Measurements from ENCODE around the gene EPS8L3. TPM values are rescaled to one million over a fixed set of nuclear protein-coding genes. Genes with fewer than 3 reads are reported as not detected.

EPS8L3 gene
- total RNA-seq, 2 experiments from 2014 or later = not detected

DNA sequence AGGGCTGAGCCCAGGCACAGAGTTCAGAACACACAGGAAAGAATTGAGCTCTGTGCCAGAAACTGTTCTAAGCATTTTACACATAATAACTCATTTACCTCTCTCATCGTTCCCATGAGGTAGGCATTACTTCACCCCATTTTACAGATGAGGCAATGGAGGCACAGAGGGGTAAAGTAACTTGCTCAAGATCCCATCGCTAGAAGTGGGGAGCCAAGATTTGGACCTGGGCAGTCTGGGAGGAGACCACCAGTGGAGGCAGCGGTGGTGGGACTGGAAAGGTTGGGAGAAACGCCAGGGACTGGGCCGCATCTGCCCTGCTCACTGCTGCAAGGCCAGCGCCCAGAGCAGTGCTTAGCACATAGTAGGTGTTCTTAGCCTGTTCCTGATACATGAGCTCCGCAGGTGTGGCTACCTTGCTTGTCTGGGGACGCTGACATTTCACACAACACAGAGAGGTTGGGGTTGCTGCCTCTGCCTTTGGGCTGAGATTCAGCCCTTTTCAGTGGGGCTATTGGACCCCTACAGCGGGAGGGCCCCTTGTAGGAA, 27.8 kb upstream of the EPS8L3 start:
- intact Hi-C loops (cut with micrococcal nuclease) = loop anchor here (5.0 kb wide), 1 partner anchor 191 kb away; the partner anchor contains the start of gene AHCYL1
- Mint-ChIP-seq H3K27me3 (ENCODE audit: low read depth) (no peaks in the 10 kb centered on the region), H3K27ac (peak overlapping the region; percentile 81), H3K4me1 (ENCODE audit: low read depth) (peaks cover 54% of the 10 kb centered on the region), H3K9me3 (no peaks in the 10 kb centered on the region), H3K36me3 (ENCODE audit: low read depth) (no peaks in the 10 kb centered on the region), H3K4me3 (no peak overlapping the region)
- DNase-seq = no peak
- CTCF ChIA-PET = interaction anchor here (1.1 to 25.2 kb wide), 10 partner anchors 10 to 392 kb away, joined by 3 to 622 read pairs (median 8); partner anchors contain the start of gene AHCYL1

GRCh38 chr1:109790735-109791494, 27.2 kb upstream of the EPS8L3 start:
- intact Hi-C loops (cut with micrococcal nuclease) = loop anchor here (1.0 to 5.0 kb wide), 5 partner anchors 11 to 191 kb away; partner anchors contain the start of genes AHCYL1 and CSF1
- CTCF ChIA-PET = interaction anchor here (0.7 to 25.2 kb wide), 13 partner anchors 9 to 245 kb away, joined by 3 to 622 read pairs (median 4); partner anchors contain the start of gene AHCYL1
- peak; percentile 91 for DNase-seq
- Mint-ChIP-seq H3K27me3 (ENCODE audit: low read depth) (no peaks in the 10 kb centered on the region), H3K36me3 (ENCODE audit: low read depth) (no peaks in the 10 kb centered on the region), H3K27ac (peak overlapping the region; percentile 81), H3K4me1 (ENCODE audit: low read depth) (peaks cover 57% of the 10 kb centered on the region), H3K4me3 (no peak overlapping the region), H3K9me3 (no peaks in the 10 kb centered on the region)

GRCh38 chr1:109790329-109790728, 26.6 kb upstream of the EPS8L3 start:
- H3K36me3 Mint-ChIP-seq (ENCODE audit: low read depth) = no peaks in the 10 kb centered on the region
- CTCF ChIA-PET = interaction anchor here (0.7 to 25.2 kb wide), 13 partner anchors 9 to 244 kb away, joined by 3 to 622 read pairs (median 4); partner anchors contain the start of gene AHCYL1
- intact Hi-C loops (cut with micrococcal nuclease) = loop anchor here (1.0 to 5.0 kb wide), 5 partner anchors 12 to 192 kb away; partner anchors contain the start of genes AHCYL1 and CSF1
- peaks cover 57% of the 10 kb centered on the region for H3K4me1 Mint-ChIP-seq (ENCODE audit: low read depth)
- no peak for DNase-seq
- H3K27me3 Mint-ChIP-seq (ENCODE audit: low read depth) = no peaks in the 10 kb centered on the region
- H3K4me3 Mint-ChIP-seq = no peak overlapping the region
- H3K27ac Mint-ChIP-seq = peak overlapping the region; percentile 81
- no peaks in the 10 kb centered on the region for H3K9me3 Mint-ChIP-seq

- no peak for DNase-seq
- Mint-ChIP-seq H3K4me1 (ENCODE audit: low read depth) (peaks cover 57% of the 10 kb centered on the region), H3K27ac (peak overlapping the region; percentile 81), H3K27me3 (ENCODE audit: low read depth) (no peaks in the 10 kb centered on the region), H3K4me3 (no peak overlapping the region), H3K9me3 (no peaks in the 10 kb centered on the region), H3K36me3 (ENCODE audit: low read depth) (no peaks in the 10 kb centered on the region)
- intact Hi-C loops (cut with micrococcal nuclease) = loop anchor here (1.0 to 5.0 kb wide), 5 partner anchors 12 to 193 kb away; partner anchors contain the start of genes AHCYL1 and CSF1
- CTCF ChIA-PET = interaction anchor here (1.0 to 25.2 kb wide), 5 partner anchors 12 to 243 kb away, joined by 3 to 622 read pairs (median 37); partner anchors contain the start of gene AHCYL1
These were observed 25.9 kb upstream of the EPS8L3 start for GRCh38 chr1:109789551-109790180.

- CTCF ChIA-PET = interaction anchor here (0.5 to 25.2 kb wide), 5 partner anchors 13 to 624 kb away, joined by 3 to 622 read pairs (median 37); partner anchors contain the start of gene AHCYL1
- Mint-ChIP-seq H3K4me1 (ENCODE audit: low read depth) (peaks cover 52% of the 10 kb centered on the region), H3K4me3 (no peak overlapping the region), H3K27me3 (ENCODE audit: low read depth) (no peaks in the 10 kb centered on the region), H3K9me3 (no peaks in the 10 kb centered on the region), H3K36me3 (ENCODE audit: low read depth) (no peaks in the 10 kb centered on the region), H3K27ac (peak overlapping the region; percentile 55)
- intact Hi-C loops (cut with micrococcal nuclease) = no loop called here
- DNase-seq = peak; percentile 30
These were observed 25.2 kb upstream of the EPS8L3 start for GRCh38 chr1:109788695-109789521.

DNA sequence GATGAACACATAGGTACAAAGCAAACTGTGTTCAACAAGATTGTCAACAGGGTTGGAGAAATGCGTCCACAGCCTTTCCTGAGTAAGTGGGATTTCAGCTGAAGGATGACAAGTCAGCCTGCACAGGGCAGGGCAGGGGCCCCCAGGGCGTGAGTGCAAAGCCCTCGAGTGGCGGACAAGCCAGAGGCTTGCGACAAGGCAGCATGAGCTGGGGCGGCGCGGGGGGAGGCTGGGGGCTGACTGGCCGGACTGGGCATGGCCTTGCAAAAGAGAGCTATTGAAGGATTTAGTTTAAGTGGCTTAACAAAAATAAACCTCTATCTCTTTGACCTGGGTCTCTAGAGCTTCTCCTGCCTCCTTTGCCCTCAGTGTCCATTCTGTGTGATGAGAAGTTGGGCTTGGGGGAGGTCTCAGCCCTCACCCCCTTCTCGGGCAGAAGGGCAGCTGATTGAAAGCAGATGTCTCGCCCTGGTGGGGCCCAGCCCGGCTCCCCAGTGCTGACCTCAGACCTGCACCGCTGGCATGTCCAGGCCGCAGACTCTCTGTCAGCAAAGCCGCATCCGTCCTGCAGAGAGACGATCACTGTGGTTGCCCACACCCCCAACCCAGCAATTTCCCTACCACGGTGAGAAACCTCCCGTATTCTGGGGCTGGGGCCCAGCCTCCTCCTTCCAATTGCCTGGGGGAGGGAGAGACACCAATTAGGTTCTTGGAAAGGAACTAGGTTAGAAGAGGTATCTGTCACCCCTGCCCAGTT, 24.3 kb upstream of the EPS8L3 start:
- no peak overlapping the region for H3K4me3 Mint-ChIP-seq
- peaks cover 43% of the 10 kb centered on the region for H3K4me1 Mint-ChIP-seq (ENCODE audit: low read depth)
- intact Hi-C loops (cut with micrococcal nuclease) = no loop called here
- CTCF ChIA-PET = interaction anchor here (0.5 to 25.2 kb wide), 5 partner anchors 9 to 625 kb away, joined by 3 to 622 read pairs (median 5); partner anchors contain the start of gene AHCYL1
- no peaks in the 10 kb centered on the region for H3K36me3 Mint-ChIP-seq (ENCODE audit: low read depth)
- DNase-seq = peak; percentile 1
- H3K9me3 Mint-ChIP-seq = no peaks in the 10 kb centered on the region
- no peak overlapping the region for H3K27ac Mint-ChIP-seq
- no peaks in the 10 kb centered on the region for H3K27me3 Mint-ChIP-seq (ENCODE audit: low read depth)

GRCh38 chr1:109787211-109787844, 23.6 kb upstream of the EPS8L3 start:
- Mint-ChIP-seq H3K4me1 (ENCODE audit: low read depth) (peaks cover 42% of the 10 kb centered on the region), H3K9me3 (no peaks in the 10 kb centered on the region), H3K27ac (no peak overlapping the region), H3K4me3 (no peak overlapping the region), H3K27me3 (ENCODE audit: low read depth) (no peaks in the 10 kb centered on the region), H3K36me3 (ENCODE audit: low read depth) (no peaks in the 10 kb centered on the region)
- DNase-seq = no peak
- CTCF ChIA-PET = interaction anchor here (0.9 to 25.2 kb wide), 5 partner anchors 9 to 238 kb away, joined by 3 to 622 read pairs (median 3); partner anchors contain the start of gene AHCYL1
- intact Hi-C loops (cut with micrococcal nuclease) = no loop called here

DNA sequence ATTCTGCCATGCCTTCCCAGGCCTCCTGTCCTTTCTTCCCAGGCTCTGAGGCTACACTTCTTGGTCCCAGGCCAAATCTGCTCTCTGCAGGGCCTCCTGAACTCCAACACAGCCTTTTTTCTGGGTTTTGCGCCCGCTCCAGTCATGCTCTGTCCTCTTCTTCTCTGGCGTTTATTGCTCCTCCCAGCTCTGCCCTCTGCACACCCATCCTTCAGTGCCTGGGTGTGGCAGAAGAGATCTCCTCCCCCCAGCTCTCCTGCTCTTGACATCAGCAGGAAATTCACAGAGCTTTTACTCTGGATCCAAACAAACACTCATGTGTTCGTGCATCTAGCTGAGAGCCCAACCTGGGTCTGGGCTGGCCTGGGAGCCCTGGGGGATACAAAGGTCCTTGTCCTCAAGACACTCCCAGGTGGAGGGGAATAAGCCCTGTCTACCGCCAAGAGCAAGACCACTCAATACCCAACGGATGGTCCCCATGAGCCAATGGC, 22.9 kb upstream of the EPS8L3 start:
- intact Hi-C loops (cut with micrococcal nuclease) = no loop called here
- Mint-ChIP-seq H3K4me1 (ENCODE audit: low read depth) (peaks cover 40% of the 10 kb centered on the region), H3K27ac (no peak overlapping the region), H3K9me3 (no peaks in the 10 kb centered on the region), H3K36me3 (ENCODE audit: low read depth) (no peaks in the 10 kb centered on the region), H3K4me3 (no peak overlapping the region), H3K27me3 (ENCODE audit: low read depth) (no peaks in the 10 kb centered on the region)
- DNase-seq = no peak
- CTCF ChIA-PET = interaction anchor here (0.9 to 25.2 kb wide), 5 partner anchors 10 to 239 kb away, joined by 3 to 622 read pairs (median 3); partner anchors contain the start of gene AHCYL1

DNA sequence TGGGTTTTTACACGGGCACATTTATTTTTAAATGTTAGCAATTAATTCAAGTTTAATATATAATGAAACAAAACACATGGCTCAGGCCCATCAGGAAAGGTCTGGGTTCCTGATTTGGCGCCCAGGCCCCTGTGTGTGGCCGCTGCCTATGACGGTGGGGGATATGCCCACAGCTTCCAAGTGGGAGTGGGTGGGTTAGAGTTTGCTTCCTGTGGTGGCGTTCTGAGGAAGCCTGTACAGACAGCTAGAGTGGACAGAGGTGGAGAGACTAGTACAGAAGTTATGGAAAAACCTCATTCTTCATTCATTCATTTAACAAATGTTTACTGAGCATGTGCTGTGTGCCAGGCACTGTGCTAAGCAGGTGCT, 22.4 kb upstream of the EPS8L3 start:
- CTCF ChIA-PET = interaction anchor here (0.9 to 25.2 kb wide), 4 partner anchors 10 to 240 kb away, joined by 3 to 622 read pairs (median 38); partner anchors contain the start of gene AHCYL1
- H3K4me1 Mint-ChIP-seq (ENCODE audit: low read depth) = peaks cover 35% of the 10 kb centered on the region
- H3K4me3 Mint-ChIP-seq = no peak overlapping the region
- intact Hi-C loops (cut with micrococcal nuclease) = no loop called here
- DNase-seq = no peak
- no peaks in the 10 kb centered on the region for H3K9me3 Mint-ChIP-seq
- no peaks in the 10 kb centered on the region for H3K36me3 Mint-ChIP-seq (ENCODE audit: low read depth)
- no peaks in the 10 kb centered on the region for H3K27me3 Mint-ChIP-seq (ENCODE audit: low read depth)
- no peak overlapping the region for H3K27ac Mint-ChIP-seq

DNA sequence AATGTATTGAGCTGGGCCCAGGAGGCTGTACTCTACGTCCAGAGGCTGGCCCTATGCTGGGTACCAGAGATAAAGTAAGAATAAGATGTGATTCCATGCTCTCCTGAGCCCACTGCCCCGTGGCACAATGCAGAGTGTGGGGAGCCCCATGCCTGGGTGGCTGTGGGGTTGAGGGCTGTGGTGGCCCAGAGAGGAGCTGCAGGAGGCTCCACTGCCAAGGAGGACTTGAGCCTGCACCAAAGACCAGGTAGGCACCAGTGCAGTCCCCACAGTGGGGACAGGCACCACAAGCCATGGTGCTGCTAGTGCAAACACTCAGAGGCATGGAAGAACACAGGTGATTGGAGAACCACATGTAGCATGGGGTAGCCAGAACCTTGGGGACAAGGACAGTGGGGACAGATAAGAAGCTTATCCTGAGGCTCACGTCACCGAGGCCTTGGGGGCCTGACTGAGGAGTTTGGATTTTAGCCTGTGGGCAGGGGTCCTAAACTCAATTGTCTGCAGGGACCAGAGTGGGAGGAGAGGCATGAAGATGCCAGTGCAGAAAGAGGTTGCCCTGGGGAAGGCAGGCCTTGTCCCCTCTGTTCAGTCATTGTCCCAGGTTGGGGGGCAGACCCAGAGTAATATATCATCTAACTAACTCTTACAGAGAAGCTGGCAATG, 21.9 kb upstream of the EPS8L3 start:
- H3K27ac Mint-ChIP-seq = no peak overlapping the region
- no peaks in the 10 kb centered on the region for H3K36me3 Mint-ChIP-seq (ENCODE audit: low read depth)
- H3K4me3 Mint-ChIP-seq = no peak overlapping the region
- H3K9me3 Mint-ChIP-seq = peaks cover 5% of the 10 kb centered on the region
- intact Hi-C loops (cut with micrococcal nuclease) = no loop called here
- no peak for DNase-seq
- CTCF ChIA-PET = interaction anchor here (7.8 to 25.2 kb wide), 2 partner anchors 10 to 196 kb away, joined by 73 to 622 read pairs; partner anchors contain the start of gene AHCYL1
- H3K27me3 Mint-ChIP-seq (ENCODE audit: low read depth) = no peaks in the 10 kb centered on the region
- peaks cover 30% of the 10 kb centered on the region for H3K4me1 Mint-ChIP-seq (ENCODE audit: low read depth)
